HEK293 (cell line): ENCODE data around the gene NRG2.

Experiments used
- CTCF ChIA-PET: fragments of 350-600 bp; formaldehyde crosslinking; extraction: SDS; loops from one replicate; lab custom pipeline; 2021; ENCODE audit warnings: antibody characterized with exemption; lab: Yijun Ruan, JAX
- POLR2A ChIA-PET: fragments of 300-600 bp; formaldehyde crosslinking; extraction: SDS; loops from one replicate; lab custom pipeline; 2020; ENCODE audit warnings: antibody characterized with exemption, inconsistent platforms; lab: Yijun Ruan, JAX
- H3K27ac ChIP-seq: fragments of 200-500 bp; sonication (Bioruptor generic); 2 replicates; pipeline ENCODE4 v1.5.1; 2014; ENCODE audit warnings: low read depth, low read length, control low read depth, inconsistent platforms; ENCODE audit errors: extremely low read depth
- H3K36me3 ChIP-seq, 2 experiments: fragments of 200-500 bp in 1 of 2; sonication (Bioruptor generic) in 1 of 2; 1 replicate in 1 of 2; 2 replicates in 1 of 2; pipeline ENCODE4 v1.5.1; 2014 to 2017; ENCODE audit warnings: inconsistent platforms in 2 of 2, low read length in 2 of 2; ENCODE audit not compliant: control insufficient read depth in 2 of 2, insufficient read depth in 1 of 2
- H3K4me1 ChIP-seq: fragments of 200-500 bp; sonication (Bioruptor generic); 2 replicates; pipeline ENCODE4 v1.5.1; 2014; ENCODE audit warnings: mild to moderate bottlenecking, low read length, inconsistent platforms; ENCODE audit not compliant: control insufficient read depth, insufficient read depth
- H3K4me3 ChIP-seq: 2 replicates; pipeline ENCODE4 v1.5.1; 2011; ENCODE audit warnings: low read depth, mild to moderate bottlenecking, control low read depth, low read length, moderate library complexity
- H3K9me3 ChIP-seq: fragments of 200-500 bp; sonication (Bioruptor generic); 2 replicates; pipeline ENCODE4 v1.5.1; 2014; ENCODE audit warnings: low read depth, low read length, inconsistent platforms; ENCODE audit not compliant: control insufficient read depth, insufficient read depth
- GFI1B ChIP-seq: fragments of 450-650 bp; formaldehyde crosslinking; IDR thresholded peaks from 2 replicates; pipeline ENCODE4 v1.5.1; 2016; ENCODE audit warnings: missing biosample characterization, missing genetic modification characterization
- GLIS2 ChIP-seq: fragments of 450-650 bp; formaldehyde crosslinking; IDR thresholded peaks from 2 replicates; pipeline ENCODE4 v1.5.1; 2016; ENCODE audit warnings: missing biosample characterization, missing genetic modification characterization
- KLF8 ChIP-seq: fragments of 450-650 bp; formaldehyde crosslinking; IDR thresholded peaks from 2 replicates; pipeline ENCODE4 v1.5.1; 2016; ENCODE audit warnings: missing biosample characterization, missing genetic modification characterization
- PRDM10 ChIP-seq: fragments of 450-650 bp; formaldehyde crosslinking; IDR thresholded peaks from 2 replicates; pipeline ENCODE4 v1.5.1; 2016; ENCODE audit warnings: missing biosample characterization, missing genetic modification characterization
- SCRT1 ChIP-seq: fragments of 450-650 bp; formaldehyde crosslinking; IDR thresholded peaks from 2 replicates; pipeline ENCODE4 v1.5.1; 2016; ENCODE audit warnings: missing biosample characterization, missing genetic modification characterization, borderline replicate concordance
- ZBTB48 ChIP-seq: fragments of 450-650 bp; formaldehyde crosslinking; IDR thresholded peaks from 2 replicates; pipeline ENCODE4 v1.5.1; 2016; ENCODE audit warnings: missing biosample characterization, missing genetic modification characterization
- ZBTB7A ChIP-seq: fragments of 450-650 bp; formaldehyde crosslinking; IDR thresholded peaks from 2 replicates; pipeline ENCODE4 v1.5.1; 2016; ENCODE audit warnings: low read depth, missing biosample characterization, missing genetic modification characterization
- ZBTB8A ChIP-seq: fragments of 450-650 bp; formaldehyde crosslinking; IDR thresholded peaks from 2 replicates; pipeline ENCODE4 v1.5.1; 2016; ENCODE audit warnings: missing biosample characterization, missing genetic modification characterization
- ZNF19 ChIP-seq: fragments of 450-650 bp; formaldehyde crosslinking; IDR thresholded peaks from 2 replicates; pipeline ENCODE4; 2016; ENCODE audit warnings: missing biosample characterization, missing genetic modification characterization, low read depth
- ZNF266 ChIP-seq: fragments of 450-650 bp; formaldehyde crosslinking; IDR thresholded peaks from 2 replicates; pipeline ENCODE4 v1.5.1; 2016; ENCODE audit warnings: missing biosample characterization, missing genetic modification characterization, low read depth
- ZNF404 ChIP-seq: fragments of 450-650 bp; formaldehyde crosslinking; IDR thresholded peaks from 2 replicates; pipeline ENCODE4 v1.5.1; 2017; ENCODE audit warnings: missing biosample characterization, missing genetic modification characterization
- ZNF433 ChIP-seq: fragments of 450-650 bp; formaldehyde crosslinking; IDR thresholded peaks from 2 replicates; pipeline ENCODE4 v1.5.1; 2016; ENCODE audit warnings: missing biosample characterization, missing genetic modification characterization, low read depth
- ZNF473 ChIP-seq: fragments of 450-650 bp; formaldehyde crosslinking; IDR thresholded peaks from 2 replicates; pipeline ENCODE4 v1.5.1; 2017; ENCODE audit warnings: missing biosample characterization, missing genetic modification characterization
- ZNF521 ChIP-seq: fragments of 450-650 bp; formaldehyde crosslinking; IDR thresholded peaks from 2 replicates; pipeline ENCODE4 v1.5.1; 2017; ENCODE audit warnings: missing biosample characterization, mild to moderate bottlenecking, missing genetic modification characterization
- ZNF544 ChIP-seq: fragments of 450-650 bp; formaldehyde crosslinking; IDR thresholded peaks from 2 replicates; pipeline ENCODE4 v1.5.0; 2017; ENCODE audit warnings: missing biosample characterization, missing genetic modification characterization
- ZNF701 ChIP-seq: fragments of 450-650 bp; formaldehyde crosslinking; IDR thresholded peaks from 2 replicates; pipeline ENCODE4 v1.5.1; 2016; ENCODE audit warnings: missing biosample characterization, missing genetic modification characterization
- ZNF76 ChIP-seq: fragments of 450-650 bp; formaldehyde crosslinking; IDR thresholded peaks from 2 replicates; pipeline ENCODE4; 2016; ENCODE audit warnings: low read depth, missing biosample characterization, missing genetic modification characterization, borderline replicate concordance
- ZNF830 ChIP-seq: fragments of 450-650 bp; IDR thresholded peaks from 2 replicates; pipeline ENCODE4 v1.5.0; 2018; ENCODE audit warnings: missing biosample characterization, missing genetic modification characterization, low read depth, mild to moderate bottlenecking, moderate library complexity
- ZSCAN16 ChIP-seq: fragments of 450-650 bp; formaldehyde crosslinking; IDR thresholded peaks from 2 replicates; pipeline ENCODE4 v1.5.1; 2016; ENCODE audit warnings: missing biosample characterization, missing genetic modification characterization
- ZSCAN30 ChIP-seq: fragments of 450-650 bp; IDR thresholded peaks from 2 replicates; pipeline ENCODE4 v1.5.1; 2018; ENCODE audit warnings: missing biosample characterization, mild to moderate bottlenecking, missing genetic modification characterization, moderate library complexity
- TF ChIP-seq, protein P1 (sequence below): fragments of 450-650 bp; formaldehyde crosslinking; IDR thresholded peaks from 2 replicates; pipeline ENCODE4 v1.5.1; 2016; ENCODE audit warnings: missing biosample characterization, missing genetic modification characterization
- TF ChIP-seq, protein P2 (sequence below): fragments of 450-650 bp; formaldehyde crosslinking; IDR thresholded peaks from 2 replicates; pipeline ENCODE4 v1.5.1; 2016; ENCODE audit warnings: missing biosample characterization, missing genetic modification characterization, low read depth

NRG2 gene

GRCh38 chr5:139882316-139882715 lies 160.8 kb downstream of the NRG2 start:
- TF ChIP-seq ZNF266 (tag by site-specific recombination) (no peak), ZNF433 (tag by site-specific recombination) (no peak), ZNF473 (tag by site-specific recombination) (no peak), ZSCAN30 (tag by site-specific recombination) (no peak), SCRT1 (tag by site-specific recombination) (no peak), KLF8 (tag by site-specific recombination) (no peak), ZNF701 (no peak), ZNF830 (tag by site-specific recombination) (no peak), GLIS2 (tag by site-specific recombination) (no peak), ZNF19 (no peak), ZNF76 (tag by site-specific recombination) (no peak), ZBTB7A (tag by site-specific recombination) (no peak), ZNF544 (tag by site-specific recombination) (no peak), ZNF404 (tag by site-specific recombination) (no peak), ZNF521 (no peak)
- TF ChIP-seq, protein P1, sequence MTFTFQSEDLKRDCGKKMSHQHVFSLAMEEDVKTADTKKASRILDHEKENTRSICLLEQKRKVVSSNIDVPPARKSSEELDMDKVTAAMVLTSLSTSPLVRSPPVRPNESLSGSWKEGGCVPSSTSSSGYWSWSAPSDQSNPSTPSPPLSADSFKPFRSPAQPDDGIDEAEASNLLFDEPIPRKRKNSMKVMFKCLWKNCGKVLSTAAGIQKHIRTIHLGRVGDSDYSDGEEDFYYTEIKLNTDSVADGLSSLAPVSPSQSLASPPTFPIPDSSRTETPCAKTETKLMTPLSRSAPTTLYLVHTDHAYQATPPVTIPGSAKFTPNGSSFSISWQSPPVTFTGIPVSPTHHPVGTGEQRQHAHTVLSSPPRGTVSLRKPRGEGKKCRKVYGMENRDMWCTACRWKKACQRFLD (tag by site-specific recombination), result no peak
- TF ChIP-seq, protein P2, sequence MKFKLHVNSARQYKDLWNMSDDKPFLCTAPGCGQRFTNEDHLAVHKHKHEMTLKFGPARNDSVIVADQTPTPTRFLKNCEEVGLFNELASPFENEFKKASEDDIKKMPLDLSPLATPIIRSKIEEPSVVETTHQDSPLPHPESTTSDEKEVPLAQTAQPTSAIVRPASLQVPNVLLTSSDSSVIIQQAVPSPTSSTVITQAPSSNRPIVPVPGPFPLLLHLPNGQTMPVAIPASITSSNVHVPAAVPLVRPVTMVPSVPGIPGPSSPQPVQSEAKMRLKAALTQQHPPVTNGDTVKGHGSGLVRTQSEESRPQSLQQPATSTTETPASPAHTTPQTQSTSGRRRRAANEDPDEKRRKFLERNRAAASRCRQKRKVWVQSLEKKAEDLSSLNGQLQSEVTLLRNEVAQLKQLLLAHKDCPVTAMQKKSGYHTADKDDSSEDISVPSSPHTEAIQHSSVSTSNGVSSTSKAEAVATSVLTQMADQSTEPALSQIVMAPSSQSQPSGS (tag by site-specific recombination), result no peak
- TF ChIP-seq, all 188 proteins: peak for 0
- CTCF ChIA-PET, result interaction anchor here (1.2 to 4.4 kb wide), 2 partner anchors 16 to 87 kb away, joined by 3 to 25 read pairs; no protein-coding TSS in a partner anchor

DNA sequence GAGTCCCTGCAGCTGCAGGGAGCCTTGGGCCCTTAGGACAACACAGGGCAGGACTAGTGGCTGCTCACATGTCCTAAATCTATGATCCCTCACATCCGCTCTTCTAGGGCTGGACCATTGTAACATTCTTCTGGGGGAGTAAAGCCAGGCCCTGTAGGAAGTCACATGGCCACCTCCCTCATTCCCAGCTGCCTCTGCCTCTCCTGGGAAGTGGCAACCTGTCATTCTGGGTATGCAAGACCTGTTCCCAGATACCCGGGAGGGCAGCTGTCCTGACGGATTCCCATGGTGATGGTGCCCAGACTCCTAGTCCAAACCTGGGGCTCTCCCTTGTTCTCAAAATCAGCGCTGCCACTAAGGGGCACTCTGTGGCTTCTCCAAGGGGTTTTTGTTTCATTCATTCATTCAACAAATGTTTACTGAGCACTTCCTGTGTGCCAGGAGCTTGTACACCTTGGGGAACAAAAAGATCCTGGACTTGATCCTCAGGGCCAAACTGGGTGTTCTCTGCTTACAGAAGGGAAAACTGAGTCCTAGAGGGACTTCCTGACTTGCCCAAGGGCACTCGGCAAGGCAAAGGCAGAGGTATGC lies 161.9 kb downstream of the NRG2 start:
- CTCF ChIA-PET, result interaction anchor here (1.2 to 4.4 kb wide), 3 partner anchors 15 to 88 kb away, joined by 3 to 25 read pairs (median 3); no protein-coding TSS in a partner anchor
- no peak for TF ChIP-seq GFI1B (tag by site-specific recombination)
- peak; percentile 87 for TF ChIP-seq PRDM10
- no peak for TF ChIP-seq ZBTB8A (tag by site-specific recombination)
- TF ChIP-seq ZBTB48 (tag by site-specific recombination), result peak; percentile 42; the same call in 1 of the 2 replicates
- TF ChIP-seq ZSCAN16 (tag by site-specific recombination), result peak; percentile 95
- Histone ChIP-seq H3K36me3 (peaks cover 0 to 8% of the 10 kb centered on the region in 2 experiments; a peak in 2 of 3 replicates), H3K27ac (peak overlapping the region; percentile 69; the same call in 1 of the 2 replicates), H3K9me3 (no peaks in the 10 kb centered on the region), H3K4me1 (peaks cover 14% of the 10 kb centered on the region), H3K4me3 (no peak overlapping the region)
- POLR2A ChIA-PET, result interaction anchor here (0.6 kb wide), 1 partner anchor 20 kb away, joined by 5 read pairs; no protein-coding TSS in a partner anchor

More at GRCh38 chr5:139882316-139882715, 160.8 kb downstream of the NRG2 start:
- peaks cover 14% of the 10 kb centered on the region for H3K4me1 ChIP-seq
- H3K27ac ChIP-seq, result no peak overlapping the region
- no peak overlapping the region for H3K4me3 ChIP-seq
- H3K36me3 ChIP-seq, result peaks cover 0 to 6% of the 10 kb centered on the region in 2 experiments; a peak in 2 of 3 replicates
- no peaks in the 10 kb centered on the region for H3K9me3 ChIP-seq
- POLR2A ChIA-PET, result no interaction called here
